Cardiac ventricle fibroblast (primary cell): ENCODE data around the gene XPC. TPM values are rescaled to one million over a fixed set of nuclear protein-coding genes. Genes with fewer than 3 reads are reported as not detected.

ENCODE experiments used
- total RNA-seq: library from RNA; depleted of rRNA; stranded (reverse); fragments of >200 nt; gene quantifications from 2 replicates; pipeline ENCODE4 v1.2.3, GENCODE V29; 2015

Gene XPC
- total RNA-seq: 38.2 and 43.6 TPM in 2 replicates

GRCh38 chr3:14178247-14179113 is at the start of gene XPC, which contains the start of gene LSM3:
TSS of gene XPC (minus strand) at chr3:14178601. CDS start at chr3:14178568, 33 bp downstream.
TSS of gene LSM3 (plus strand) at chr3:14178817. CDS start at chr3:14178861, 44 bp downstream.

GRCh38 chr3:14124615-14125192 is 53.7 kb downstream of the XPC start, which contains the start of the genes CHCHD4 and TMEM43:
TSS of gene CHCHD4 (minus strand) at chr3:14124870. CDS start at chr3:14124676, 194 bp downstream.
TSS of gene TMEM43 (plus strand) at chr3:14125052. CDS start at chr3:14125194, 142 bp downstream.

Other genes starting within 250 kb of the XPC start
- 10.2 and 11.0 TPM in 2 replicates for gene CHCHD4, start 53.7 kb downstream of the XPC start, total RNA-seq
- 90.4 and 94.0 TPM in 2 replicates for gene TMEM43, start 53.5 kb downstream of the XPC start, total RNA-seq
- gene LSM3, start 216 bp upstream of the XPC start, total RNA-seq: 7.1 and 7.5 TPM in 2 replicates
- 23.2 and 25.5 TPM in 2 replicates for gene SLC6A6, start 224.0 kb upstream of the XPC start, total RNA-seq